ENCODE data around the gene IPPK. TPM values are rescaled to one million over a fixed set of nuclear protein-coding genes. Genes with fewer than 3 reads are reported as not detected.

The IPPK gene
- total and polyA plus RNA-seq, 12 donors = 5.2 to 17.8 (median 8.3) TPM

GRCh38 chr9:92661127-92661526, 8.8 kb downstream of the IPPK start:
- Histone ChIP-seq H3K36me3 (peaks cover 0 to 50% (median 4%) of the 10 kb centered on the region in 9 donors), H3K9me3 (no peaks in the 10 kb centered on the region), H3K27ac (no peak overlapping the region), H3K27me3 (no peaks in the 10 kb centered on the region), H3K4me3 (no peak overlapping the region), H3K4me1 (peaks cover 8 to 28% (median 18%) of the 10 kb centered on the region in 9 donors)
- TF ChIP-seq CTCF (IDR thresholded peaks at IDR 0.05) = no peak
- ATAC-seq = no peak
- WGBS, 2 donors = 89 to 90% methylated on average over 5 of the region's 5 CpGs
- intact Hi-C loops (cut with DNase I) = no loop called here
- no peak for DNase-seq

- intact Hi-C loops (cut with DNase I) = no loop called here
- H3K4me1 ChIP-seq = peaks cover 8 to 30% (median 12%) of the 10 kb centered on the region in 9 donors
- no peak for ATAC-seq
- no peak for DNase-seq
- no peaks in the 10 kb centered on the region for H3K27me3 ChIP-seq
- 88 to 91% methylated on average over 4 of the region's 4 CpGs for WGBS, 2 donors
- peaks cover 0 to 55% (median 4%) of the 10 kb centered on the region in 9 donors for H3K36me3 ChIP-seq
- no peaks in the 10 kb centered on the region for H3K9me3 ChIP-seq
- no peak overlapping the region for H3K27ac ChIP-seq
- H3K4me3 ChIP-seq = no peak overlapping the region
- TF ChIP-seq CTCF (IDR thresholded peaks at IDR 0.05) = no peak
Measured at GRCh38 chr9:92660266-92660665, 9.7 kb downstream of the IPPK start.

GRCh38 chr9:92659601-92660000, 10.3 kb downstream of the IPPK start:
- WGBS, 2 donors = 81 to 87% methylated on average over 10 of the region's 10 CpGs

GRCh38 chr9:92658611-92659010, 11.3 kb downstream of the IPPK start:
- no peak overlapping the region for H3K4me3 ChIP-seq
- DNase-seq (no peak), ATAC-seq (no peak)
- H3K27ac ChIP-seq = no peak overlapping the region
- no peaks in the 10 kb centered on the region for H3K27me3 ChIP-seq
- peaks cover 0 to 33% (median 7%) of the 10 kb centered on the region in 9 donors for H3K4me1 ChIP-seq
- peaks cover 0 to 67% (median 4%) of the 10 kb centered on the region in 9 donors for H3K36me3 ChIP-seq
- intact Hi-C loops (cut with DNase I) = no loop called here
- no peaks in the 10 kb centered on the region for H3K9me3 ChIP-seq
- TF ChIP-seq CTCF (IDR thresholded peaks at IDR 0.05) = no peak
- WGBS, 2 donors = 98 to 99% methylated on average over 4 of the region's 4 CpGs

More at GRCh38 chr9:92659601-92660000, 10.3 kb downstream of the IPPK start:
- intact Hi-C loops (cut with DNase I) = no loop called here
- no peak for TF ChIP-seq CTCF (IDR thresholded peaks at IDR 0.05)
- no peaks in the 10 kb centered on the region for H3K27me3 ChIP-seq
- no peaks in the 10 kb centered on the region for H3K9me3 ChIP-seq
- H3K27ac ChIP-seq = no peak overlapping the region
- DNase-seq = no peak
- peaks cover 0 to 61% (median 4%) of the 10 kb centered on the region in 9 donors for H3K36me3 ChIP-seq
- ATAC-seq = no peak
- H3K4me1 ChIP-seq = peaks cover 2 to 32% (median 12%) of the 10 kb centered on the region in 9 donors
- H3K4me3 ChIP-seq = no peak overlapping the region

All from heart right ventricle (tissue), 16 donors.